ENCODE measurements around the gene PPP1R16B.

DNA sequence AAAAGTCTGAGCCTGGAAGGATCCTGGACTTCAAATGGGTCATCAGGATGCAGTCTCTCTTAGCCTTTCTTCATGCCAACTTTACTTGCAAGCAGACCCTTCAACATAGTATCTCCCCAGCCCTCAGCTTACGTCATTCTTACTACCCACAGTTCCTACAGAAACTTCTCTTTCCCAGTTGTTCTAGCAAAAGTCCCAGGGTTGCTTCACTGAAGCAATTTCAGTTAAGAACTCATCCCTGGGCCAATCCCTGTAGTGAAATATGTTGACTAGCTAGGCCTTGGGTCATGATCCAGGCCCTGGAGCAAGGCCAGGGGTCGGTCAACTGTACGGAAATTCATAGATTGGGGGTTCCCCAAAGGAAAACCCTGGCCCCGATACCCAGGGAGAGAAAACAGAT, 112.2 kb downstream of the PPP1R16B start:
- TF ChIP-seq, protein P1, sequence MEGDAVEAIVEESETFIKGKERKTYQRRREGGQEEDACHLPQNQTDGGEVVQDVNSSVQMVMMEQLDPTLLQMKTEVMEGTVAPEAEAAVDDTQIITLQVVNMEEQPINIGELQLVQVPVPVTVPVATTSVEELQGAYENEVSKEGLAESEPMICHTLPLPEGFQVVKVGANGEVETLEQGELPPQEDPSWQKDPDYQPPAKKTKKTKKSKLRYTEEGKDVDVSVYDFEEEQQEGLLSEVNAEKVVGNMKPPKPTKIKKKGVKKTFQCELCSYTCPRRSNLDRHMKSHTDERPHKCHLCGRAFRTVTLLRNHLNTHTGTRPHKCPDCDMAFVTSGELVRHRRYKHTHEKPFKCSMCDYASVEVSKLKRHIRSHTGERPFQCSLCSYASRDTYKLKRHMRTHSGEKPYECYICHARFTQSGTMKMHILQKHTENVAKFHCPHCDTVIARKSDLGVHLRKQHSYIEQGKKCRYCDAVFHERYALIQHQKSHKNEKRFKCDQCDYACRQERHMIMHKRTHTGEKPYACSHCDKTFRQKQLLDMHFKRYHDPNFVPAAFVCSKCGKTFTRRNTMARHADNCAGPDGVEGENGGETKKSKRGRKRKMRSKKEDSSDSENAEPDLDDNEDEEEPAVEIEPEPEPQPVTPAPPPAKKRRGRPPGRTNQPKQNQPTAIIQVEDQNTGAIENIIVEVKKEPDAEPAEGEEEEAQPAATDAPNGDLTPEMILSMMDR (IDR thresholded peaks at IDR 0.05; ENCODE audit: low read depth, low read length), result no peak
- TF ChIP-seq EZH2phosphoT487 (IDR thresholded peaks at IDR 0.05; ENCODE audit: low read depth), result no peak
